ENCODE data around the gene C1QTNF12.
"Not testable (repeated sequence)": the region's sequence is repeated elsewhere in the genome, so short reads cannot be mapped to it uniquely, and the experiment has no call there.

Gene C1QTNF12

GRCh38 chr1:1199141-1199960 is 47.2 kb downstream of the C1QTNF12 start:
- DNase-seq (ENCODE audit: low spot score): no peak

DNA sequence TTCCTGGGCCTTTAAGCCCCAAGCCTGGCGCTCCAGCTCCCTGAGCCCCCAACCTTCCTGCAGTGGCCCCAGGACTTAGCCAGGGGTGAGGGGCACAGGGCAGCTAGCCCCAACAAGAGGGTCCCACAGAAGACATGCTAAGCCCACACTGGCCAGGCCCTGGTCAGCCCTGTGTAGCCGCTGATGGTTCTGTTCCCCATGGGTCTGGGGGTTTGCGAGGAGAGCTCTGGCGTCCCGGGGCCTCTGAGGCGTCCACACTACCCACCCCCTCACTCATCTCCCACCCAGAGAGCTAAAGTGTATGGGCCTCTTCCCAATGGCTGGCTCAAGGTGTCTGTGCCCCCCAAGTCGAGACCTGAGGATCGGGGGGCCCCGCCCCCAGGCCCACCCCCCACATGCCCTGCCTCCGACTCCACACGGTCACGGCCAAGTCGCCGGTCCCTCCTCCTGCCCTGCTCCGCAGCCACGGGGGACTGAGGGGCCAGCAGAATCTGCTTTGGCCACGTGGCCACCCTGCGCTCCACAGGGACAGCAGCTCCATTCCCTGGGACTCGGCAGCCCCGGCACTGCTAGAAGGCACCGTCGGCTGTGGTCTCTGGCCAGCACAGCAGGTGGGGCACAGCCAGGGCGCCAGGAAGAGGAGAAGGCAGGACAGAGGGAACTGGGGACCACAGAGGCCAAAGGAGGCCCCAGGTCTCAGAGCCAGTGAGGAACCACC is 47.9 kb downstream of the C1QTNF12 start:
- DNase-seq (ENCODE audit: low spot score): no peak

GRCh38 chr1:1197551-1198422 is 48.7 kb downstream of the C1QTNF12 start:
- DNase-seq (ENCODE audit: low spot score): no peak

DNA sequence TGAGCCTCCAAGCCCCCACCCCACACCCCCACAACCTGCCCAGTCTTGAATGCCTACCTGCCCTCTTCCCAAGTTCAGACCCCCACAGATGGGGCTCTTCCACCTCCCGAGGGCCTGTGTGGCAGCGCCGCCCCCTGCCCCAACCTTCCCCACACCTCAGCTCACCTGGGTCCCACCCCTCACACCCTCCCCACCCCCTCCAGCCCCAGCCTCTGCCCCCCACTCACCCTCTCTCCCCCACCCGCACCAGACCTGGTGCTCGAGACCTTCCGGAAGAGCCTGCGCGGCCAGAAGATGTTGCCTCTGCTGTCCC is 49.4 kb downstream of the C1QTNF12 start:
- no peak for DNase-seq (ENCODE audit: low spot score)

GRCh38 chr1:1196431-1197187 is 49.9 kb downstream of the C1QTNF12 start:
- no peak for DNase-seq (ENCODE audit: low spot score)

- not testable (repeated sequence) for DNase-seq (ENCODE audit: low spot score)
Observed at GRCh38 chr1:1195726-1196125, 50.8 kb downstream of the C1QTNF12 start.

DNA sequence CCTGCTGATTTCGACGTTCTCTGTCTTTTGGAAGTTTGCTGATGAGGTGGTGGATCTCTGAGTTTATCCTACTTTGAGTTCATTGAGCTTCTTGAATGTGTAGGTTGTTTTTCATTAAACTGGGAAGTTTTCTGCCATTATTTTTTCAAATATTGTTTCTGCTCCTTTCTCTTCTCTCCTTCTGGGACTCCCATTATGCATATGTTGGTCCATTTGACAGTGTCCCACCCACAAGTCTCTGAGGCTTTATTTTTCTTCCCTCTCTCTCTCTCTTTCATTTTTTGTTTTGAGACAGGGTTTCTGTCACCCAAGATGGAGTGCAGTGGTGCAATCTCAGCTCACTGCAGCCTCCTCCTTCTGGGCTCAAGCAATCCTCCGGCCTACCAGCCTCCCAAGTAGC is 51.8 kb downstream of the C1QTNF12 start:
- DNase-seq (ENCODE audit: low spot score): no peak

All from activated CD4-positive, alpha-beta T cell treated with anti-CD3 and anti-CD28 coated beads, Interleukin-2, Interleukin-4, amounts not matched to agents 100 ng/mL and 50 ng/mL, durations not matched to agents 16 hours and 8 hours (primary cell).